GM12878 (cell line): ENCODE measurements around the gene HPS6. TPM values are rescaled to one million over a fixed set of nuclear protein-coding genes. Genes with fewer than 3 reads are reported as not detected.

Source experiments
- ATAC-seq: fragments of 200-7000 bp; cut with Tn5 transposase; 3 replicates; pipeline ENCODE4 v1.9.1; 2020; ENCODE audit warnings: mild to moderate bottlenecking, moderate library complexity
- BruUV-seq: library from RNA; stranded (reverse); fragments of 400-500 nt; replicated peaks from 2 replicates; lab custom pipeline; 2021; lab: Mats Ljungman, UMichigan
- CTCF ChIA-PET: fragments of 300-600 bp; sonication (Branson Sonifier 250); formaldehyde crosslinking; extraction: SDS; loops from one replicate; lab custom pipeline; 2021; ENCODE audit warnings: inconsistent platforms; lab: Yijun Ruan, JAX
- POLR2A ChIA-PET: fragments of 350-600 bp; formaldehyde crosslinking; extraction: SDS; loops from one replicate; lab custom pipeline; 2021; ENCODE audit warnings: inconsistent platforms; lab: Charles Lee
- RAD21 ChIA-PET: fragments of 300-600 bp; sonication (Branson Sonifier 250); formaldehyde crosslinking; loops from one replicate; lab custom pipeline; 2023; ENCODE audit warnings: antibody characterized with exemption; ENCODE audit not compliant: unreplicated experiment; lab: Charles Lee
- SMC1A ChIA-PET: fragments of 300-600 bp; sonication (Branson Sonifier 250); formaldehyde crosslinking; loops from one replicate; lab custom pipeline; 2023; ENCODE audit not compliant: unreplicated experiment, uncharacterized antibody; lab: Charles Lee
- DNase-seq: peaks from one replicate; pipeline ENCODE4 v3.0.0-alpha.2; 2011; ENCODE audit warnings: low read depth, low spot score
- FAIRE-seq: peaks from 3 replicates; lab custom pipeline; 2011; peaks lifted over from hg19 to GRCh38; lab: Jason Lieb, UNC
- H2AFZ ChIP-seq: 2 replicates; pipeline ENCODE4 v1.6.0; 2011; ENCODE audit warnings: low read depth, low read length, control low read depth; ENCODE audit not compliant: control insufficient read depth
- H3K27ac ChIP-seq: 2 replicates; pipeline ENCODE4 v1.5.1; 2011; ENCODE audit warnings: control low read depth; ENCODE audit not compliant: control insufficient read depth, insufficient read depth
- H3K27me3 ChIP-seq, 2 experiments: replicated peaks in 1 of 2; 2 replicates each; pipeline versions ENCODE4 v1.6.0 to v1.6.1; 2011; ENCODE audit warnings: low read length in 1 of 2; ENCODE audit not compliant: control insufficient read depth in 2 of 2, insufficient read depth in 2 of 2
- H3K36me3 ChIP-seq, 2 experiments: 2 replicates each; pipeline ENCODE4 v1.5.1; 2011; ENCODE audit warnings: low read length in 1 of 2; ENCODE audit not compliant: control insufficient read depth in 2 of 2, insufficient read depth in 2 of 2
- H3K4me1 ChIP-seq: 2 replicates; pipeline ENCODE4 v1.6.1; 2011; ENCODE audit warnings: mild to moderate bottlenecking, low read length, moderate library complexity, mixed read lengths; ENCODE audit not compliant: control insufficient read depth, insufficient read depth
- H3K4me2 ChIP-seq: 2 replicates; pipeline ENCODE4 v1.6.0; 2011; ENCODE audit warnings: control low read depth; ENCODE audit not compliant: control insufficient read depth, insufficient read depth
- H3K4me3 ChIP-seq: fragments of 200-600 bp; sonication (generic); 2 replicates; pipeline ENCODE4 v1.5.1; 2016
- H3K79me2 ChIP-seq: 2 replicates; pipeline ENCODE4 v1.6.0; 2011; ENCODE audit warnings: low read length; ENCODE audit not compliant: control insufficient read depth, insufficient read depth
- H3K9ac ChIP-seq: 2 replicates; pipeline ENCODE4 v1.8.0; 2011; ENCODE audit warnings: low read length, control low read depth, mixed read lengths; ENCODE audit not compliant: control insufficient read depth, insufficient read depth
- H3K9me3 ChIP-seq: replicated peaks from 3 replicates; pipeline ENCODE4 v1.5.1; 2011; ENCODE audit warnings: mild to moderate bottlenecking, low read length; ENCODE audit not compliant: control insufficient read depth, insufficient read depth
- H4K20me1 ChIP-seq: 2 replicates; pipeline ENCODE4 v1.6.0; 2011; ENCODE audit not compliant: control insufficient read depth, insufficient read depth
- BCL11A ChIP-seq: IDR thresholded peaks from 2 replicates; pipeline ENCODE4 v1.6.1; 2011; ENCODE audit warnings: low read depth, low read length
- CHD1 ChIP-seq: IDR thresholded peaks from 2 replicates; pipeline ENCODE4 v1.6.1; 2012; ENCODE audit warnings: low read depth, low read length, improper control_type of control experiment
- CREB1 ChIP-seq: IDR thresholded peaks from 2 replicates; pipeline ENCODE4 v1.6.1; 2012; ENCODE audit warnings: low read depth, mild to moderate bottlenecking, inconsistent platforms
- ESRRA ChIP-seq: IDR thresholded peaks from 2 replicates; pipeline ENCODE4 v1.6.1; 2012; ENCODE audit warnings: mild to moderate bottlenecking, low read length, improper control_type of control experiment
- ETV6 ChIP-seq, 2 experiments: fragments of 450-650 bp in 1 of 2; IDR thresholded peaks in 1 of 2; conservative IDR thresholded peaks in 1 of 2; 2 replicates each; pipeline ENCODE4 v1.6.1; 2014; ENCODE audit warnings: antibody characterized with exemption in 1 of 2, borderline replicate concordance in 1 of 2, low read depth in 1 of 2, mild to moderate bottlenecking in 1 of 2, moderate library complexity in 1 of 2
- GATAD2B ChIP-seq: fragments of 450-650 bp; conservative IDR thresholded peaks from 2 replicates; pipeline ENCODE4 v1.6.1; 2017; ENCODE audit warnings: low read depth, mild to moderate bottlenecking, moderate library complexity
- RUNX3 ChIP-seq: IDR thresholded peaks from 2 replicates; pipeline ENCODE4 v1.6.1; 2012; ENCODE audit warnings: low read length, inconsistent platforms
- SREBF1 ChIP-seq: IDR thresholded peaks from 2 replicates; pipeline ENCODE4 v1.6.1; 2012; ENCODE audit warnings: mild to moderate bottlenecking, low read length
- WGBS: methylation state at CpG from one replicate; pipeline ENCODE4 v1.1.6; 2016; ENCODE audit warnings: low lambda C conversion rate; ENCODE audit not compliant: insufficient replicate concordance, insufficient coverage; ENCODE audit errors: missing lambda C conversion rate; 5-methylcytosine and 5-hydroxymethylcytosine counted together
- in situ Hi-C: fragments of 300-500 bp; cut with MboI; formaldehyde crosslinking; loops from 9 replicates; pipeline ENCODE4 v1.14.3; 2018; ENCODE audit warnings: mixed read lengths
- intact Hi-C: fragments of 100-400 bp; cut with micrococcal nuclease; formaldehyde crosslinking; loops from one replicate; pipeline ENCODE4 v1.14.2; 2022; ENCODE audit not compliant: unreplicated experiment
- polyA plus RNA-seq, 11 experiments: library from polyadenylated mRNA; depleted of rRNA in 4 of 11; unstranded in 6 of 11; stranded (reverse) in 5 of 11; fragments of >200 nt; fragmentation: Nextera tagmentation in 4 of 11; fragmentation: Illumina TruSeq in 1 of 11; extraction: Ambion mirVana in 4 of 11; extraction: Trizol in 1 of 11; gene quantifications; 1 replicate in 1 of 11; 2 replicates in 10 of 11; pipeline versions ENCODE4 v1.2.1 to v1.2.3, GENCODE V29; 2011 to 2016; ENCODE audit warnings: inconsistent platforms in 2 of 11, missing spikeins in 2 of 11, low read depth in 1 of 11
- total RNA-seq, 4 experiments: library from RNA; depleted of rRNA in 3 of 4; stranded (reverse); fragments of >200 nt in 3 of 4; fragmentation: Illumina TruSeq in 1 of 4; extraction: Trizol in 1 of 4; gene quantifications; 2 replicates each; pipeline versions ENCODE4 v1.2.1 to v1.2.3, GENCODE V29; 2013 to 2021

The HPS6 gene
- total and polyA plus RNA-seq, 10 of the 15 experiments (the other 5 are each of a cell fraction or from before 2014, with no cell fraction given): 1.4 to 28.0 (median 12.0) TPM

DNA sequence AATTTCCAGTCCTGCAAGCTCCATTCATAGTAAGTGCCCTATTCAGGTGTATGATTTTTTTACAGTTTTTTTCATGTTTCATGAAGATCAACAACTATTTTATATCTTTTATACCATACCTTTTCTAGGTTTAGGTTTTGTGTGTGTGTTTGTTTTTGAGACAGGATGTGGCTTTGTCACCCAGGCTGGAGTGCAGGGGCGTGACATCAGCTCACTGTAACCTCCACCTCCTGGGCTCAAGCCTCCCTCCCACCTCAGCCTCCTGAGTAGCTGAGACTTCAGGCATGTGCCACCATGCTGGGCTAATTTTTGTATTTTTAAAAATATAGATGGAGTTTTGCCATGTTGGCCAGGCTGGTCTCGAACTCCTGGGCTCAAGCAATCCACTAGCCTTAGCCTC lies 44.2 kb upstream of the HPS6 start:
- Histone ChIP-seq H3K4me2 (no peak overlapping the region), H3K27me3 (no peaks in the 10 kb centered on the region), H3K36me3 (peaks cover 0 to 10% of the 10 kb centered on the region in 2 experiments; a peak in 3 of 4 replicates), H3K27ac (no peak overlapping the region), H3K4me1 (no peaks in the 10 kb centered on the region), H2AFZ (no peak overlapping the region), H3K4me3 (no peak overlapping the region), H3K79me2 (no peaks in the 10 kb centered on the region), H4K20me1 (no peaks in the 10 kb centered on the region), H3K9ac (no peak overlapping the region), H3K9me3 (no peaks in the 10 kb centered on the region; the same call in 2 of the 3 replicates)
- ChIA-PET CTCF (interaction anchor here (0.7 to 2.7 kb wide), 2 partner anchors 11 to 144 kb away, joined by 3 to 24 read pairs; no protein-coding TSS in a partner anchor), POLR2A (no interaction called here), SMC1A (interaction anchor here (1.0 to 1.5 kb wide), 3 partner anchors 9 to 52 kb away, joined by 3 to 4 read pairs (median 3); no protein-coding TSS in a partner anchor), RAD21 (no interaction called here)
- BruUV-seq: no TSS peak
- no peak for FAIRE-seq
- ATAC-seq: no peak
- TF ChIP-seq ETV6 (conservative IDR thresholded peaks at IDR 0.05 in 1 of 2, IDR thresholded peaks at IDR 0.05 in 1 of 2; ENCODE audit: borderline replicate concordance in 1 of 2, low read depth in 1 of 2) (no peak), ESRRA (no peak), RUNX3 (no peak), BCL11A (no peak), CREB1 (no peak), SREBF1 (no peak)
- WGBS: 96% methylated on average over 2 of the region's 2 CpGs
- DNase-seq: no peak
- intact Hi-C loops: no loop called here
- in situ Hi-C loops: no loop called here

DNA sequence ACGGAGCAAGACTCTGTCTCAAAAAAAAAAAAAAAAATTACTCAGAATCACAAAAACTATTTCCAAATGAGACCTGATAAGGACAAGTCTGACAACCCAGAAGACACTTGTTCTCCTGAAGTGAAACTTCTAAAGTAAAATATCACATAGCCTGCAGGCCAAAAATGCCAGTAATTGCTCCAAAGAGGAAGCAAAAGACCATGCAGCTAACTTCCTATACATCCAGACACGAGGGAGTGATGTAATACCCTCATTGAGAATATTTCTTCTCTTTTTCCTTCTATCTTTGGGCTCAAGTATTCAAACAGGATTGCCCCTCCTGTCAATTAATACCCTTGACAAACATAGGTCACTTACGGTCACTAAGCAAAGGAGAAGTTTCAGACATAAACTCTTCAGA lies 40.4 kb upstream of the HPS6 start:
- in situ Hi-C loops: no loop called here
- Histone ChIP-seq H4K20me1 (no peaks in the 10 kb centered on the region), H3K79me2 (no peaks in the 10 kb centered on the region), H3K4me1 (no peaks in the 10 kb centered on the region), H2AFZ (no peak overlapping the region), H3K27me3 (no peaks in the 10 kb centered on the region), H3K27ac (no peak overlapping the region), H3K4me2 (no peak overlapping the region), H3K9me3 (no peaks in the 10 kb centered on the region; the same call in 2 of the 3 replicates), H3K36me3 (peaks cover 0 to 4% of the 10 kb centered on the region in 2 experiments; a peak in 2 of 4 replicates)
- FAIRE-seq (no peak), ATAC-seq (no peak)
- ChIA-PET RAD21 (no interaction called here), POLR2A (interaction anchor here (0.6 to 0.7 kb wide), 2 partner anchors 31 to 180 kb away, joined by 3 to 4 read pairs; partner anchors contain the start of gene ARMH3), SMC1A (no interaction called here)
- BruUV-seq: no TSS peak
- intact Hi-C loops: no loop called here
- TF ChIP-seq GATAD2B (no peak), CHD1 (no peak)
- TF ChIP-seq, all 136 proteins: peak for 0
- no peak overlapping the region for H3K4me3 ChIP-seq
- CTCF ChIA-PET: interaction anchor here (1.0 to 1.4 kb wide), 3 partner anchors 15 to 189 kb away, joined by 3 to 5 read pairs (median 3); no protein-coding TSS in a partner anchor
- DNase-seq: no peak
- no peak overlapping the region for H3K9ac ChIP-seq
- WGBS: 67% methylated on average over 3 of the region's 3 CpGs
